NCI-H524 treated with DMSO at 0.1 percent for 48 hours (cell line): ENCODE results near the gene IGSF6.
"Not testable (repeated sequence)": the region's sequence is repeated elsewhere in the genome, so short reads cannot be mapped to it uniquely, and the experiment has no call there.

Experiments
- DNase-seq: peaks from one replicate; lab custom pipeline; 2025; lab: John Stamatoyannopoulos, UW

The IGSF6 gene, protein sequence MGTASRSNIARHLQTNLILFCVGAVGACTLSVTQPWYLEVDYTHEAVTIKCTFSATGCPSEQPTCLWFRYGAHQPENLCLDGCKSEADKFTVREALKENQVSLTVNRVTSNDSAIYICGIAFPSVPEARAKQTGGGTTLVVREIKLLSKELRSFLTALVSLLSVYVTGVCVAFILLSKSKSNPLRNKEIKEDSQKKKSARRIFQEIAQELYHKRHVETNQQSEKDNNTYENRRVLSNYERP

DNA sequence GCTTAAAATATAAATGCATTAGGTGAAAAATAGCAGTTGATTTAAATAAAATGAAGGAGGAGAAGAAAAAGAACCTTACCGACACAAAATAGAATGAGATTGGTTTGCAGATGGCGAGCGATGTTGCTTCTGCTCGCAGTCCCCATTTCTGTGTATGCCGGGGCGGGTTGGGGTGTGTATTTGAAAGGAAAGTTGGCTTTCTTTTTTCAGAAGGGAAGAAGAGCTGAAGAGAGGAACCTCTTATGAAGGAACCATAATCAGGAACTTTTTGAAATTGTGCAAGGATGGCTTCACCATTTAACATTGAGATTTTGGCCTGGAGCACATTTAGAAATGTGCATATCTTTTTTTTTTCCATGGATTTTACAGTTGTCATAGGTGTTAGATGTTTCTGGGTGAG is at the start of gene IGSF6:
IGSF6 (minus strand) TSS at position 156 of the 400 bp plus-strand sequence; CDS start at position 146, 10 bp downstream.
- DNase-seq: no peak

DNA sequence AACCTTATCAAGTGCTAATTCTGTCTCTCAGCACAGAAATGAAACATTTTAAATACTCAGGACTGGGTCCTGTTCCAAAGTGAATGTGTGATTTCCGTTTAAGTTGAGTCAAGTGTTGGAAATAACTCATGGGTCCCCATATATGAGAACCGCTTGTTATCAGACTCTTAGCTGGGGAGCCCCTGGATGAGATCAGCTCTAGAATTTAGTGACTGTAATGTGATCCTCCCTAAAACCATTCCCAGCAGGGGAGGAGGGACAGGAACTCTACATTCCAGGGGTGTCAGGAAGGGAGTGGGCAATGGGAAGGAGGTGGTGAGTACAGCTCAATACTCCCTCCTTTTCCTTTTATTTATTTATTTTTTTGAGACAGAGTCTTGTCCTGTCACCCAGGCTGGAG is 48.9 kb upstream of the IGSF6 start:
- no peak for DNase-seq

DNA sequence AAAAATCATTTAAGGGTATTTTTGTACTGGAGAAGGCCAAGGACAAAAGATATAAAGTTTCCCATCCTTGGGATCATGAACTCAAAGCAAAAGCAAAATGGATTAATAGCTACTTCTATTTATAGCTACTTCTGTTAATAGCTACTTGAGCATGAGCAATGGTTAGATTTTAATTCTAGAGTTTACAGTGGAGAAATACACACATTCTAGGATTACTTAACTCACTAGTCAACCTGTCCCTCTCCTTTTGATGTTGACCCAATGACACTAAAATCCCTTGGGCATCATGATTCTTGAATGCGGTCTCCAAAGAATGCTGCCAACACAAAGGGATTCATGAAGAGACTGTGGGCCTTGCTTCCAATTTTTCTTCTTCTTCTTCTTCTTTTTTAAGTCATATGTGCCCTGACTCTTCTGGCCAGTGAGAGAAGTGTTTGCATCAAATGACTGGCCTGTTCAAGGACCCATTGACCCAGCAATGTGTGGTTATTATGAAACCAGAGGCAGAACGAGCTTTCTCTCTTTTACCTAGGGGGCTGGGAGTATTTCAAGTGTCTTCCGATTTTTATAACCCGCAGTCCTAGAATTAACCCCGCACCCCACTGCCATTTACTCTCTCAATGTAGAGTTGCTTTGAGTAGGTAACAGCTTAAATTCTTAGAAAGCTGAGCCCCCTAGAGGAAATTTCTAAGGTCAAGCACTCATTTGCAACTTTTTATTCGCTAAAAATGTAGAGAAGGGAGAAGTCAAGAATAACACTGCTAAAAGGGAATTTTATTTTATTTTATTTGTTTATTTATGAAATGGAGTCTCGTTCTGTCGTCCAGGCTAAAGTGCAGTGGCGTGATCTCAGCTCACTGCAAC is 46.0 kb upstream of the IGSF6 start:
- no peak for DNase-seq

DNA sequence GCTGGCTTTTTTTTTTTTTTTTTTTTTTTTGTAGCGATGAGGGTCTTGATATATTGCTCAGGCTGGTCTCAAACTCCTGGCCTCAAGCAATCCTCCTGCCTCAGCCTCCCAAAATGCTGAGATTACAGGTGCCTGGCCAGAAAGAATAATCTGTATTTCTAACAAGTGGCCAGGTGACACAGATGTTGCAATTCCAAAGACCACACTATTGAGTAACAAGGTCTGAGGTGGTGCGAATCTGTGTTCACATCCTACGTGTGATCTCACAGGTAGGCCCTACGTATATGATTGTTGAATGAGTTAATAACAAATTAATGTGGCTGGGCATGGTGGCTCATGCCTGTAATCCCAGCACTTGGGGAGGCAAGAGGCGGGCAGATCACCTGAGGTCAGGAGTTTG is 44.6 kb upstream of the IGSF6 start:
- DNase-seq: no peak

DNA sequence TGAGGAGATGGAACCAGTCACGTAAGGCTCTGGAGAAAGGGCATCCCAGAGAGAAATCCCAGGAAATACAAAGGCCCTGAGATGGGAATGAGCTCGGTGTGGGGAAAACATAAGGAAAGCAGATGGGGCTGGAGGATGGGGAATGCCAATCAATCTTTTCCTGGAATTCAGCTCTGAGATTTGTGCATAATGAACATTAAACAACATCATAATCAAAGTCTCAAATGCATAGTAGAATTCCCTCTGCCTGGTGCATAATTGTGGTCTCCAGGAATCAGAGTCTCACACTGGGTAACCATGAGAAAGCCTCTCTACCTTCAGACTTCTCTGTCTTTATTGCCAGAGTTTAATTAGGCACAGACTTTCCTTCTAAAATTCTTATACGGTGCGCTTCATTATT is 42.2 kb upstream of the IGSF6 start:
- DNase-seq: no peak

- DNase-seq: not testable (repeated sequence)
These were observed 38.6 kb upstream of the IGSF6 start for GRCh38 chr16:21690967-21691366.

DNA sequence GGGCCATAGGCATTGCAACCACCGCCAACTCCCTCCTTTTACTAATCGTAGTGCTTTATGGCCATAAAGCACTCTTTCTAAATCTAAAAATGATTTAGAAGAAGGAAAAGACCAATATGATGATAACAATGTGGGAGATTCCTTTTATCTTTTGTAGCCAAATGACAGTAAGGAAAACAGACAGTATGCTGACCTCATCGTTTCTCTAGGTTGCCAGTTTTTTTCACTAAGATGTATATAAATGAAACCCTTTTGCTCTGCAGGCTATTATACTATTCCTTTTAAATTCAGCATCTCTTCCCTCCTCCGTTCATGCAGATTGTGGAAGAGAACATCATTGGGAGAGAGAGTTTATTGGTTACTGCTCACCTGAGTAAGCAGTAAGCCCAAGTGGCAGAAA is 36.7 kb upstream of the IGSF6 start:
- DNase-seq: no peak

DNA sequence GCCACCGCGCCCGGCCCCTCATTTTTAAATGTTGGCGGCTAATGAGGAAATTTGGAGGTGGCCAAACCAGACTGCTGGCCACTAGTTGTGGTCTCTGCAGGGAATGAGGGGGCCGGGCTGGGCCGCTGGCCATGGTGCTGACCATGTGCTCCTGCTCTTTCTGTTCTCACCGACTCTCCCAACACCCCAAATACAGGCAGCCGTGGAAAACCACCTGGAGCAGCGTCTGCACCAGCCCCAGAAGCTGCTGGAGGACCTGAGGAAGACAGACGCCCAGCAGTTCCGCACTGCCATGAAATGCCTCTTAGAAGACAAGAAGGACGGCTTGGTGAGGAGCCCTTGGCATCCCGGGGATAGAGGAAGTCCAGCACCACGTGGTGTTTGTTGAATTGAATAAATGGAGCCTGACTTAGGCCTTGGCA is 32.6 kb upstream of the IGSF6 start:
- no peak for DNase-seq

DNA sequence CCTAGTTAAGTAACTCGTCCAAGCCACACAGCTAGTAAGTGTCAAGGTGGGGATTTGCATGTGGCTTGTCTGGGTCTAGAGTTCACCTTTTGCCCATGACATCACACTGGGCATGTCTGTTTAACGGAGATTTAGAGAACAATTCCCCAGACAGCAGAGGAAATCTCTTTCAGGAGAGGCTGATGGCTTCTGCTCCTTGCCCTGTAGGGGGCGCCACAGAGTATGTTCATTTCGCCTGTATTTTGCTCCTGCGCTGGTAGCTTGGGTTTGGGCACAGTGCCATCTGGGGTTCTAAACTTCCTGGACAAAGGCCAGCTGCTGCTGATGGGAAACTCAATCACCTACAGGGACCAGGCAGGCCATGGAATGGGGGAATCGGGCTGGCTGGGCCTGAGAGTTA is 31.8 kb upstream of the IGSF6 start:
- DNase-seq: no peak

DNA sequence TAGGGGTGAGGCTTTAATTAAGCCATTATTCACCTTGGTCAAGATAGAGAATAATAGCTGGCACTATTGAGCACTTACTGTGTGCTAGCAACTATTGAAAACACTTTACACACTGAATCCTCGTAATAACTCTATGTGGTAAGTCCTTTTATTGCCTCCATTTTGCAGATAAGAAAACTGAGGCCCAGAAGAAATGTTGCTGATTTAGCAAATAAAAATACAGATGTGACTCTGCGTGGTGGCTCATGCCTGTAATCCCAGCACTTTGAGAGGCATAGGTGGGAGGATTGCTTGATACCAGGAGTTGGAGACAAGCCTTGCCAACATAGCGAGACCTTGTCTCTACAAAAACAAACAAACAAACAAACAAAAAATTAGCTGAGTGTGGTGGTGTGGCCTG is 30.8 kb upstream of the IGSF6 start:
- DNase-seq: no peak

DNA sequence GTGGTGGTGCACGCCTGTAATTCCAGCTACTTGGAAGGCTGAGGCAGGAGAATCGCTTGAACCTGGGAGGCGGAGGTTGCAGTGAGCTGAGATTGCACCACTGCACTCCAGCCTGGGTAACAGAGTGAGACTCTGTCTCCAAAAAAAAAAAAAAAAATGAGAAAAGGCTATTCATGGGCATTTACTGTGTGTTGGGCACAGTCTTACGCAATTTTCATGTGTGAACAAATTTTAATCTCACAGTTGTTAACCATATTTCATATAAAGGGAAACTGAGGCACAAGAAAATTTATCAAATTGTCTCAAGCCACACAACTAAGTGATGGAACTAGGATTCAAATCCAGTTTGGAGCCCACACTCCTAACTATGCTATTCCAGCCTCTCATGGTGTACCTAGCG is 28.3 kb upstream of the IGSF6 start:
- not testable (repeated sequence) for DNase-seq

- not testable (repeated sequence) for DNase-seq
These were observed 22.0 kb upstream of the IGSF6 start for GRCh38 chr16:21674456-21674855.

DNA sequence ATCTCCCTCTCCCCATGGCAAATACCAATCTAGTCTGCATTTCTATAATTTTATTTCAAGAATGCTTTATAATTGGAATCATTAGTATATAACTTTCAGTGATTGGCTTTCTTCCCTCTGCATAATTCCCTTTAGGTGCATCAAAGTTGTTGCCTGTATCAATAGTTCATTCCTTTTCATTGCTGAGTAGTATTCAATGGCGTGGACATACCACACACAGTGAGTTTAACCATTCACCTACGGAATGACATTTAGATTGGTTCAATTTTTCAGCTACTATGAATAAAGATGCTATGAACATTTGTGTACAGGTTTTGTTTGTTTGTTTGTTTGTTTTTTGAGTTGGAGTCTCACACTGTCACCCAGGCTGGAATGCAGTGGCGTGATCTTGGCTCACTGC is 21.1 kb upstream of the IGSF6 start:
- no peak for DNase-seq

DNA sequence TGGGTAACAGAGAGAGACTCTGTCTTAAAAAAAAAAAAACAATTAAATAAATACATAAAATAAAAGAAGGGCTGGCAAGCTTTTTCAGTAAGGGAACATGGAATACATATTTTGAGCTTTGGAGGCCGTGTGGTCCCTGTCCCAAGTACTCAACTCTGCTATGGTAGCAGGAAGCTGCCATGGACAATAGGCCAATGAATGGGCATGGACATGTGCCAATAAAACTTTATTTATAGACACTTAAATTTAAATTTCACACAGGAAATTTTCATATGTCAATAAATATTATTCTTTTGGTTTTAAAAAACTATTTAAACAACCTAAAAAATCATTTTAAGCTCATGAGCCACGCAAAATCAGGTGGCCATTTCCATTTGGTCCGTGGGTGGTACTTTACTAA is 15.2 kb upstream of the IGSF6 start:
- no peak for DNase-seq

GRCh38 chr16:21666772-21667171 is 14.4 kb upstream of the IGSF6 start:
- no peak for DNase-seq

- DNase-seq: no peak
These were observed 12.5 kb upstream of the IGSF6 start for GRCh38 chr16:21664801-21665492.

- DNase-seq: no peak
These were observed 11.7 kb upstream of the IGSF6 start, which contains the start of gene OTOA for GRCh38 chr16:21663889-21664647. Gene OTOA (plus strand): TSS chr16:21663968. CDS start chr16:21678515, 14,547 bp downstream.

- no peak for DNase-seq
These were observed 6.7 kb upstream of the IGSF6 start for GRCh38 chr16:21659124-21659523.

GRCh38 chr16:21656795-21657768 is 4.7 kb upstream of the IGSF6 start:
- no peak for DNase-seq

DNA sequence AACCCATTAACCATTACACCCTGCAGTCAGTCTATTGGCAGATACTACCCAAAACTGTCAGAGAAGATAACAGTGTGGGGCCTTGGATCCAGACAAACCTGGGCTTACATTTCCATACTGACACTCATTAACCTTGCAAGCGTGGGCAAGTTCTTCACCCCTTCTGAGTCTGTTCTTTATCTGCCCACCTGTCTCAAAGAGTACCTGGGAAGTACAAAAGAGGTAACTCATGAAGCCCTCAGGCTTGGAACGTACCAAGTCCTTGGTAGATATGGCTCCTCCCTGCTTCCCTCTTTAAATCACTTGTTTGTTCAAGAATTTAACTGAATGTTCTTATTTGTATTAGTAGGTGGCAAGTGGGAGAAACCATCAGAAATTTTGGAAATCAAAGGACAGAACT is 2.5 kb upstream of the IGSF6 start:
- no peak for DNase-seq

GRCh38 chr16:21654466-21654865 is 2.1 kb upstream of the IGSF6 start:
- DNase-seq: no peak
